Peyer's patch (tissue), 4 donors: ENCODE measurements around the gene SERPINB4. TPM values are rescaled to one million over a fixed set of nuclear protein-coding genes. Genes with fewer than 3 reads are reported as not detected.

Source experiments
- DNase-seq, 3 donors: peaks; one replicate each; pipeline ENCODE4 v3.0.0-alpha.2; 2017 to 2019
- H3K27ac ChIP-seq, 4 donors: fragments of 200-600 bp; sonication (generic); one replicate each; pipeline ENCODE4 v1.5.1; 2016 to 2019
- H3K27me3 ChIP-seq, 2 donors: fragments of 200-600 bp; sonication (generic); one replicate each; pipeline ENCODE4 v1.5.1; 2019
- H3K36me3 ChIP-seq, 3 donors: fragments of 200-600 bp; sonication (generic); one replicate each; pipeline ENCODE4 v1.5.1; 2016 to 2019
- H3K4me1 ChIP-seq, 4 donors: fragments of 200-600 bp; sonication (generic); one replicate each; pipeline ENCODE4 v1.5.1; 2016 to 2019
- H3K4me3 ChIP-seq, 4 donors: fragments of 200-600 bp; sonication (generic); 1 replicate in 3 of 4; 2 replicates in 1 of 4; pipeline ENCODE4 v1.5.1; 2016 to 2019; ENCODE audit warnings: mild to moderate bottlenecking in 1 of 4
- H3K9me3 ChIP-seq, 4 donors: fragments of 200-600 bp; sonication (generic); one replicate each; pipeline ENCODE4 v1.5.1; 2016 to 2019; ENCODE audit warnings: mild to moderate bottlenecking in 1 of 4
- POLR2A ChIP-seq, 2 donors: fragments of 450-650 bp; IDR thresholded peaks; one replicate each; pipeline ENCODE4 v1.5.1; 2017; ENCODE audit warnings: antibody characterized with exemption in 2 of 2, mild to moderate bottlenecking in 2 of 2, moderate library complexity in 2 of 2
- total RNA-seq, 4 donors: library from RNA; depleted of rRNA; stranded (reverse); fragments of >200 nt; gene quantifications; one replicate each; pipeline ENCODE4 v1.1.0, GENCODE V29; 2016
- TF ChIP-seq, protein P1 (sequence below), 6 experiments: fragments of 450-650 bp in 4 of 6; fragments of 200-600 bp in 2 of 6; sonication (generic) in 1 of 6; IDR thresholded peaks; one replicate each; pipeline ENCODE4 v1.5.1; 2017 to 2019; ENCODE audit warnings: antibody characterized with exemption in 6 of 6, mild to moderate bottlenecking in 3 of 6, moderate library complexity in 1 of 6

Gene SERPINB4
- total RNA-seq, 4 donors from 2014 or later = not detected

DNA sequence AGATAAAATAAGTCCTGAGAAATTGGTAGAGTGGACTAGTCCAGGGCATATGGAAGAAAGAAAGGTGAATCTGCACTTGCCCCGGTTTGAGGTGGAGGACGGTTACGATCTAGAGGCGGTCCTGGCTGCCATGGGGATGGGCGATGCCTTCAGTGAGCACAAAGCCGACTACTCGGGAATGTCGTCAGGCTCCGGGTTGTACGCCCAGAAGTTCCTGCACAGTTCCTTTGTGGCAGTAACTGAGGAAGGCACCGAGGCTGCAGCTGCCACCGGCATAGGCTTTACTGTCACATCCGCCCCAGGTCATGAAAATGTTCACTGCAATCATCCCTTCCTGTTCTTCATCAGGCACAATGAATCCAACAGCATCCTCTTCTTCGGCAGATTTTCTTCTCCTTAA lies 47.1 kb downstream of the SERPINB4 start:
- Histone ChIP-seq H3K9me3 (no peaks in the 10 kb centered on the region), H3K27me3 (no peaks in the 10 kb centered on the region), H3K27ac (no peak overlapping the region), H3K4me1 (no peaks in the 10 kb centered on the region), H3K36me3 (no peaks in the 10 kb centered on the region), H3K4me3 (no peak overlapping the region)
- TF ChIP-seq, protein P1, sequence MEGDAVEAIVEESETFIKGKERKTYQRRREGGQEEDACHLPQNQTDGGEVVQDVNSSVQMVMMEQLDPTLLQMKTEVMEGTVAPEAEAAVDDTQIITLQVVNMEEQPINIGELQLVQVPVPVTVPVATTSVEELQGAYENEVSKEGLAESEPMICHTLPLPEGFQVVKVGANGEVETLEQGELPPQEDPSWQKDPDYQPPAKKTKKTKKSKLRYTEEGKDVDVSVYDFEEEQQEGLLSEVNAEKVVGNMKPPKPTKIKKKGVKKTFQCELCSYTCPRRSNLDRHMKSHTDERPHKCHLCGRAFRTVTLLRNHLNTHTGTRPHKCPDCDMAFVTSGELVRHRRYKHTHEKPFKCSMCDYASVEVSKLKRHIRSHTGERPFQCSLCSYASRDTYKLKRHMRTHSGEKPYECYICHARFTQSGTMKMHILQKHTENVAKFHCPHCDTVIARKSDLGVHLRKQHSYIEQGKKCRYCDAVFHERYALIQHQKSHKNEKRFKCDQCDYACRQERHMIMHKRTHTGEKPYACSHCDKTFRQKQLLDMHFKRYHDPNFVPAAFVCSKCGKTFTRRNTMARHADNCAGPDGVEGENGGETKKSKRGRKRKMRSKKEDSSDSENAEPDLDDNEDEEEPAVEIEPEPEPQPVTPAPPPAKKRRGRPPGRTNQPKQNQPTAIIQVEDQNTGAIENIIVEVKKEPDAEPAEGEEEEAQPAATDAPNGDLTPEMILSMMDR (IDR thresholded peaks at IDR 0.05) = no peak
- TF ChIP-seq POLR2A (IDR thresholded peaks at IDR 0.05) = no peak
- no peak for DNase-seq

DNA sequence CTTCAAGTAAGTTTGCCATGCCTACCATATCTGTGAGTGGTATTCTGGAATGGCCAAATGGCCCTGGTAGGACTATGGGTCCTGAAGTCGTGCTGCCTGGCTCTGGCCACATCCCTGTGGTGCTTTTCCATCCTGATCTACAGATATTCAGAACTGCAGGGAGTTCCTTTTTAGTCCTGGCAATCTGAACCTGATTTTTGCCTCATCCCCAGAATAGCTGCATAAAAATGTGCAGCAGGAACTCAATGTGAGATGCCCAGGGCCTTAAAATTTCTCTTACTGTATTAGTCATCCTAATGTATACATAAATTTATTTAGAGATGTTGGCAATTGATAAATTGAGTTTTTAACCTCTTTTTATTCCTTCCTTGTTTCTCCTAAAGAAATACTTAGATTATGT lies 51.6 kb downstream of the SERPINB4 start:
- H3K9me3 ChIP-seq = no peaks in the 10 kb centered on the region
- H3K27me3 ChIP-seq = no peaks in the 10 kb centered on the region
- no peaks in the 10 kb centered on the region for H3K36me3 ChIP-seq
- H3K27ac ChIP-seq = no peak overlapping the region
- no peaks in the 10 kb centered on the region for H3K4me1 ChIP-seq
- TF ChIP-seq, protein P1 (IDR thresholded peaks at IDR 0.05) = no peak
- TF ChIP-seq POLR2A (IDR thresholded peaks at IDR 0.05) = no peak
- no peak for DNase-seq
- H3K4me3 ChIP-seq = no peak overlapping the region

DNA sequence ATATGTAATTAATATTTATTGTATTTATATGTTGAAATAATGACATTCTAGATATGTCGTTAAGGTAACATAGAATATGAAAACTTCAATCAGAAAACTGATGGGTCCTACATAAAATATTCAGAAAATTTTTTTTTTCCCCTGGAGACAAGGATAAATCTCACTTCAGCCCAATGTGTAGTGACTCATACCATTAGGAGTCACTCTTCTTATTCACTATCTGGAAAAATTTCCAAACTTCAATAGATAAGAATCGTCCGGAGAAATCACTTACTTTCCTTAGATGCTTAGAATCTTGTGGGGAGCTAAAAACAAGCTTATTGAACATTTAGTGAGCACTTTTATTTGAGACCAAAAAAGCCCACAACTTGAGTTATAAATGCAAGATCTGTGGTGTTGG lies 52.3 kb downstream of the SERPINB4 start:
- TF ChIP-seq POLR2A (IDR thresholded peaks at IDR 0.05) = no peak
- TF ChIP-seq, protein P1 (IDR thresholded peaks at IDR 0.05) = no peak

DNA sequence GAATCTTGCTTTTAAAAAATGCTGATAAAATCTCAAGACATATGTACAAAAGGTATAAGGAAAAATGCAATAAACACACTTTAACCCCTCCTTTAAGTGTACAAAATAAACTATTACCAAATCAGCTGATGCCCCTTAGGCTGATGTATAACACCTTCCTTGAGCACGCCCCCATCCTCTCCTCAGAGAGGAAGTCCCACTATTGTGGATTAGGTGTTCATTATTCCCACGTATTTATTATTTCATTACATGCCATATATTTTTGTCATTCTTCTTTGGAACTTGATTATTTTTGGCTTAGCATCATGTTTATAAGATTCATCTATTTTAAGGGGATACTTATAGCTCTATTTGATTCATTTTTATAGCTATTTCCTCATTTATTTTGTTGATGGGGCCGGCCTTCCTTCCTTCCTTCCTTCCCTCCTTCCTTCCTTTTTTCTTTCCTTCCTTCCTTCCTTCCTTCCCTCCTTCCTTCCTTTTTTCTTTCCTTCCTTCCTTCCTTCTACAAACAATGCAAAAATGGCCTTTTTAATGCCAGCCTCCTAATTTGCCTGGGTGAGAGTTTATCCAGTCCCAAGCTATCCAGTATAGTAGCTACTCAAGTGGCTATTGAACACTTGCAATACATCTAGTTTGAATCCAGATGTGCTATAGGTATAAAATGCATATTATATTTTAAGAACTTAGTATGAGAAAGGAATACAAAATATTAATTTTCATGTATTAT lies 52.9 kb downstream of the SERPINB4 start:
- Histone ChIP-seq H3K36me3 (no peaks in the 10 kb centered on the region), H3K27ac (no peak overlapping the region), H3K27me3 (no peaks in the 10 kb centered on the region), H3K4me1 (no peaks in the 10 kb centered on the region), H3K9me3 (no peaks in the 10 kb centered on the region), H3K4me3 (no peak overlapping the region)
- no peak for TF ChIP-seq POLR2A (IDR thresholded peaks at IDR 0.05)
- TF ChIP-seq, protein P1 (IDR thresholded peaks at IDR 0.05) = no peak
- no peak for DNase-seq

More for the DNA sequence above, 52.3 kb downstream of the SERPINB4 start:
- H3K27ac ChIP-seq = no peak overlapping the region
- no peaks in the 10 kb centered on the region for H3K9me3 ChIP-seq
- H3K4me3 ChIP-seq = no peak overlapping the region
- H3K36me3 ChIP-seq = no peaks in the 10 kb centered on the region
- no peaks in the 10 kb centered on the region for H3K4me1 ChIP-seq
- no peak for DNase-seq
- H3K27me3 ChIP-seq = no peaks in the 10 kb centered on the region

DNA sequence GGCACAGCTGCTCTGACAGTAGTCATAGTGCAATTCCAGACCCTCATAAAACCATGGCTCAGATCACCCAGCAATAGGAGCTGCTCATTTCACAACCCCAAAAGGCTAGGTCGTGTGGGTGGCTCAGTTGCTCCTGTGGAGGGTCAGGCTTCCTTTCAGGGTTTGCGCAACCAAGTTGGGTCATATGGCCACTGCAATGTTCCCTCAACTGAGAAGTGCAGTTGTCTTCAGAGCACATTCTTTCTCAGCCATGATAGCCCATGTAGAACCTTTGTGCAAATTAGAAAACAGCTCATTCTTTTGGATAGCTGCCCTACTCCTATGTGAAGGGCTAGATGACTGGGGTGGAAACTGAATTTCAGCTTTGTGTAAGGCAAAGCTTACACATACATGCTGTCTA lies 53.7 kb downstream of the SERPINB4 start:
- DNase-seq = no peak
- no peak overlapping the region for H3K4me3 ChIP-seq
- no peaks in the 10 kb centered on the region for H3K4me1 ChIP-seq
- H3K36me3 ChIP-seq = no peaks in the 10 kb centered on the region
- no peaks in the 10 kb centered on the region for H3K27me3 ChIP-seq
- H3K27ac ChIP-seq = no peak overlapping the region
- H3K9me3 ChIP-seq = no peaks in the 10 kb centered on the region
- TF ChIP-seq POLR2A (IDR thresholded peaks at IDR 0.05) = no peak
- TF ChIP-seq, protein P1 (IDR thresholded peaks at IDR 0.05) = no peak
